Measurements from ENCODE around the gene ZNF526. TPM values are rescaled to one million over a fixed set of nuclear protein-coding genes. Genes with fewer than 3 reads are reported as not detected.

The ZNF526 gene
- total RNA-seq, 1 experiment from 2014 or later: 19.4 TPM

GRCh38 chr19:42244347-42245220, 24.5 kb downstream of the ZNF526 start:
- no TSS peak for BruUV-seq (replicated peaks)

GRCh38 chr19:42245231-42245630, 25.1 kb downstream of the ZNF526 start:
- Mint-ChIP-seq H3K4me3 (ENCODE audit: unreplicated experiment) (peak overlapping the region; percentile 85), H3K27ac (ENCODE audit: unreplicated experiment) (peak overlapping the region; percentile 66), H3K27me3 (ENCODE audit: insufficient read depth, unreplicated experiment) (no peaks in the 10 kb centered on the region), H3K36me3 (ENCODE audit: insufficient read depth, unreplicated experiment) (peaks cover 66% of the 10 kb centered on the region), H3K4me1 (ENCODE audit: low read depth, unreplicated experiment) (peaks cover 20% of the 10 kb centered on the region), H3K9me3 (ENCODE audit: unreplicated experiment) (no peaks in the 10 kb centered on the region)
- CTCF ChIA-PET: interaction anchor here (1.1 kb wide), 1 partner anchor 11 kb away, joined by 3 read pairs; no protein-coding TSS in a partner anchor
- BruUV-seq (replicated peaks): no TSS peak
- no peak for DNase-seq
- no peaks in the 10 kb centered on the region for H3K9me3 ChIP-seq
- no peak for TF ChIP-seq CTCF (IDR thresholded peaks at IDR 0.05; ENCODE audit: insufficient read depth in 1 of 2, low read depth in 1 of 2, low read length in 1 of 2, severe bottlenecking in 1 of 2, unreplicated experiment in 1 of 2)
- intact Hi-C loops (cut with micrococcal nuclease; ENCODE audit: unreplicated experiment): no loop called here
- H3K36me3 ChIP-seq (ENCODE audit: control insufficient read depth, insufficient read depth, low read length): peaks cover 5% of the 10 kb centered on the region
- no peak overlapping the region for H3K4me3 ChIP-seq (ENCODE audit: low read depth, low read length)
- H3K27me3 ChIP-seq (replicated peaks; ENCODE audit: control insufficient read depth, insufficient read depth, low read length): no peaks in the 10 kb centered on the region
- POLR2A ChIA-PET: interaction anchor here (0.7 kb wide), 1 partner anchor 152 kb away, joined by 3 read pairs; no protein-coding TSS in a partner anchor
- H3K4me1 ChIP-seq: peaks cover 14% of the 10 kb centered on the region; the same call in 1 of the 2 replicates

More at GRCh38 chr19:42244347-42245220, 24.5 kb downstream of the ZNF526 start:
- H3K27me3 Mint-ChIP-seq (ENCODE audit: insufficient read depth, unreplicated experiment): no peaks in the 10 kb centered on the region
- H3K4me1 Mint-ChIP-seq (ENCODE audit: low read depth, unreplicated experiment): peaks cover 20% of the 10 kb centered on the region
- intact Hi-C loops (cut with micrococcal nuclease; ENCODE audit: unreplicated experiment): loop anchor here (1.0 kb wide), 3 partner anchors 9 to 39 kb away; no protein-coding TSS in a partner anchor
- ChIA-PET POLR2A (interaction anchor here (0.7 kb wide), 2 partner anchors 35 to 152 kb away, joined by 3 to 4 read pairs; no protein-coding TSS in a partner anchor), CTCF (interaction anchor here (0.8 to 1.1 kb wide), 3 partner anchors 11 to 35 kb away, joined by 3 to 6 read pairs (median 3); partner anchors contain the start of gene DEDD2)
- TF ChIP-seq CTCF (IDR thresholded peaks at IDR 0.05; ENCODE audit: insufficient read depth in 1 of 2, low read depth in 1 of 2, low read length in 1 of 2, severe bottlenecking in 1 of 2, unreplicated experiment in 1 of 2): peak; percentile 69 to 75
- peak overlapping the region; percentile 66 for H3K27ac Mint-ChIP-seq (ENCODE audit: unreplicated experiment)
- Histone ChIP-seq H3K9me3 (no peaks in the 10 kb centered on the region), H3K4me1 (peaks cover 10% of the 10 kb centered on the region; the same call in 1 of the 2 replicates), H3K36me3 (ENCODE audit: control insufficient read depth, insufficient read depth, low read length) (peaks cover 1% of the 10 kb centered on the region; the same call in 1 of the 2 replicates), H3K4me3 (ENCODE audit: low read depth, low read length) (peak overlapping the region; percentile 77), H3K27me3 (replicated peaks; ENCODE audit: control insufficient read depth, insufficient read depth, low read length) (no peaks in the 10 kb centered on the region)
- no peaks in the 10 kb centered on the region for H3K9me3 Mint-ChIP-seq (ENCODE audit: unreplicated experiment)
- peak; percentile 95 for DNase-seq
- H3K36me3 Mint-ChIP-seq (ENCODE audit: insufficient read depth, unreplicated experiment): peaks cover 61% of the 10 kb centered on the region
- H3K4me3 Mint-ChIP-seq (ENCODE audit: unreplicated experiment): peak overlapping the region; percentile 85

- no peaks in the 10 kb centered on the region for H3K9me3 Mint-ChIP-seq (ENCODE audit: unreplicated experiment)
- peaks cover 5% of the 10 kb centered on the region for H3K36me3 ChIP-seq (ENCODE audit: control insufficient read depth, insufficient read depth, low read length)
- H3K4me3 Mint-ChIP-seq (ENCODE audit: unreplicated experiment): no peak overlapping the region
- no peaks in the 10 kb centered on the region for H3K27me3 Mint-ChIP-seq (ENCODE audit: insufficient read depth, unreplicated experiment)
- peak in 1 of 2 experiments; percentile 46 for DNase-seq
- intact Hi-C loops (cut with micrococcal nuclease; ENCODE audit: unreplicated experiment): no loop called here
- TF ChIP-seq CTCF (IDR thresholded peaks at IDR 0.05; ENCODE audit: insufficient read depth in 1 of 2, low read depth in 1 of 2, low read length in 1 of 2, severe bottlenecking in 1 of 2, unreplicated experiment in 1 of 2): peak; percentile 27 to 42
- BruUV-seq (replicated peaks): no TSS peak
- H3K4me1 Mint-ChIP-seq (ENCODE audit: low read depth, unreplicated experiment): peaks cover 20% of the 10 kb centered on the region
- POLR2A ChIA-PET: no interaction called here
- H3K27ac Mint-ChIP-seq (ENCODE audit: unreplicated experiment): peak overlapping the region; percentile 47
- CTCF ChIA-PET: interaction anchor here (2.1 kb wide), 1 partner anchor 33 kb away, joined by 25 read pairs; no protein-coding TSS in a partner anchor
- no peaks in the 10 kb centered on the region for H3K9me3 ChIP-seq
- H3K27me3 ChIP-seq (replicated peaks; ENCODE audit: control insufficient read depth, insufficient read depth, low read length): no peaks in the 10 kb centered on the region
- H3K4me3 ChIP-seq (ENCODE audit: low read depth, low read length): no peak overlapping the region
- peaks cover 69% of the 10 kb centered on the region for H3K36me3 Mint-ChIP-seq (ENCODE audit: insufficient read depth, unreplicated experiment)
- peaks cover 15% of the 10 kb centered on the region for H3K4me1 ChIP-seq
These were observed 26.2 kb downstream of the ZNF526 start for GRCh38 chr19:42246143-42246921.
